GM13977 (cell line): ENCODE results near the gene GNAQ.

Experiments used
- DNase-seq: peaks from one replicate; pipeline ENCODE4 v3.0.0; 2012; ENCODE audit warnings: low spot score
- CTCF ChIP-seq: IDR thresholded peaks from 2 replicates; pipeline ENCODE4 v1.5.1; 2012; ENCODE audit warnings: mild to moderate bottlenecking, control low read depth; ENCODE audit not compliant: insufficient read depth; ENCODE audit errors: extremely low read depth, missing control alignments
- in situ Hi-C: fragments of 300-500 bp; cut with MboI; formaldehyde crosslinking; loops from one replicate; pipeline ENCODE4 v1.12.0; 2022; ENCODE audit warnings: low sequenced_read_pairs, low pct_unique_long_range_greater_than_20kb, mixed read lengths, inconsistent platforms; ENCODE audit not compliant: unreplicated experiment

The GNAQ gene

GRCh38 chr9:77974434-77974833, 57.2 kb downstream of the GNAQ start:
- in situ Hi-C loops: no loop called here
- DNase-seq: no peak
- no peak for TF ChIP-seq CTCF

GRCh38 chr9:77969083-77969482, 62.5 kb downstream of the GNAQ start:
- no peak for TF ChIP-seq CTCF
- in situ Hi-C loops: no loop called here
- no peak for DNase-seq

DNA sequence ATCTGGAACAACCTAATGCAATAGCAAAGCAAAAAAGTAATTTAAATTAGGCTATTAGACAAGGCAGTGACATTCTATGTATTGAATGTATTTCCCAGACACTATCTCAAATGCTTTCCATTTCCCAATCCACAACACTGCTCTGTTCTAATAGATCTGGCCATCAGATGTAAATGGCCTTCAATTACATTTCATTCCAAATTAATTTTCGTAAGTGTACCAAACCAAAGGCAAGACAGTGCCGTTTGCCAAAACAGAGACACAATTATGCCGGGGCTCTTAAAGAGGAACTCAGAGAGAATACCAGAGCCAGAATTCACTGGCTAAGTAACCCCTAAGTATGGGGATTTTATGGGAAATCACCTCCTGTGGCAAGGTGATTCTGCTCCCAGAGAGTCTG, 63.1 kb downstream of the GNAQ start:
- no peak for DNase-seq

GRCh38 chr9:77966718-77967117, 64.9 kb downstream of the GNAQ start:
- DNase-seq: no peak
- in situ Hi-C loops: no loop called here
- TF ChIP-seq CTCF: no peak

More for the DNA sequence above, 63.1 kb downstream of the GNAQ start:
- in situ Hi-C loops: no loop called here
- TF ChIP-seq CTCF: no peak

GRCh38 chr9:77965445-77966123, 66.0 kb downstream of the GNAQ start:
- no peak for TF ChIP-seq CTCF
- in situ Hi-C loops: no loop called here
- no peak for DNase-seq

DNA sequence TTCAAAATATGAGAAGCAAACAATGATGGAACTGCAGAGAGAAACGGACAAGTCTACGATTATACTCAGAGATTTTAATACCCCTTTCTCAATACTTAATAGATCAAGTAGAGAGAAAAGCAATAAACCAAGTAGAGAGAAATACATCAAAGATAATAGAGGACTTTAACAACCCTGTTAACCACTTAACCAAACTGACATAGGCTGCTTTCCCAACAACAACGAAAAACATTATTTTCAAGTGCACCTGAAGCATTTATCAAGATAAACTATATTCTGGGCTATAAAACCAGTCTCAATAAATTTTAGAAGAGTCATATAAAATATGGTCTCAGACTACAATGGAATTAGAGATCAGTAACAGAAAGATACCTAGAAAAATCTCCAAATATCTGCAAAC, 67.4 kb downstream of the GNAQ start:
- in situ Hi-C loops: no loop called here
- no peak for TF ChIP-seq CTCF
- DNase-seq: no peak
